Mammary epithelial cell (primary cell): ENCODE results near the gene MTHFSD.

Source experiments
- CTCF ChIP-seq, 2 donors: IDR thresholded peaks in 1 of 2; conservative IDR thresholded peaks in 1 of 2; 2 replicates each; pipeline ENCODE4 v1.5.1; 2011 to 2012; ENCODE audit warnings: inconsistent platforms in 2 of 2, low read length in 2 of 2, mild to moderate bottlenecking in 2 of 2, control low read depth in 1 of 2, low read depth in 1 of 2; ENCODE audit not compliant: insufficient read depth in 1 of 2; ENCODE audit errors: extremely low read depth in 1 of 2
- EZH2 ChIP-seq: IDR thresholded peaks from 2 replicates; pipeline ENCODE4 v1.6.1; 2012; ENCODE audit warnings: low read length, inconsistent platforms, borderline replicate concordance

GRCh38 chr16:86587487-86587886 is 32.5 kb upstream of the MTHFSD start:
- no peak for TF ChIP-seq CTCF (conservative IDR thresholded peaks at IDR 0.05 in 1 of 2, IDR thresholded peaks at IDR 0.05 in 1 of 2; ENCODE audit: extremely low read depth in 1 of 2, insufficient read depth in 1 of 2, low read depth in 1 of 2, low read length in 2 of 2)
- no peak for TF ChIP-seq EZH2
